ENCODE results near the gene PAWR.

- no peak for TF ChIP-seq MAX (IDR thresholded peaks at IDR 0.05)
- TF ChIP-seq REST (IDR thresholded peaks at IDR 0.05; ENCODE audit: low read depth): no peak
- no peak for TF ChIP-seq RAD21 (IDR thresholded peaks at IDR 0.05; ENCODE audit: low read depth)
- TF ChIP-seq EGR1 (IDR thresholded peaks at IDR 0.05): no peak
- TF ChIP-seq TEAD4 (IDR thresholded peaks at IDR 0.05): no peak
- no peak for TF ChIP-seq TAF1 (IDR thresholded peaks at IDR 0.05; ENCODE audit: low read depth)
- no peak for TF ChIP-seq EP300 (IDR thresholded peaks at IDR 0.05; ENCODE audit: borderline replicate concordance)
- TF ChIP-seq USF1 (IDR thresholded peaks at IDR 0.05): no peak
- no peak for TF ChIP-seq NFIC (IDR thresholded peaks at IDR 0.05)
- no peak for TF ChIP-seq CREB1 (IDR thresholded peaks at IDR 0.05; ENCODE audit: low read depth)
- TF ChIP-seq TCF12 (IDR thresholded peaks at IDR 0.05; ENCODE audit: low read depth): no peak
- TF ChIP-seq FOXM1 (IDR thresholded peaks at IDR 0.05; ENCODE audit: borderline replicate concordance, low read depth): no peak
- TF ChIP-seq YY1 (IDR thresholded peaks at IDR 0.05; ENCODE audit: low read depth): no peak
- no peak for TF ChIP-seq CEBPB (IDR thresholded peaks at IDR 0.05)
Measured at GRCh38 chr12:79725987-79726386, 35.2 kb upstream of the PAWR start.
